Panc1 (cell line): ENCODE measurements around the gene TMEM273.

Source experiments
- CTCF ChIP-seq: fragments of 450-650 bp; IDR thresholded peaks from 2 replicates; pipeline ENCODE4 v1.5.1; 2017; ENCODE audit warnings: mild to moderate bottlenecking
- POLR2AphosphoS5 ChIP-seq: IDR thresholded peaks from 2 replicates; pipeline ENCODE4 v1.6.1; 2012; ENCODE audit warnings: mild to moderate bottlenecking, low read depth, low read length, moderate library complexity

GRCh38 chr10:49219248-49219647 is 31.1 kb upstream of the TMEM273 start:
- no peak for TF ChIP-seq CTCF
- TF ChIP-seq POLR2AphosphoS5 = no peak
